Measurements from ENCODE around the gene DRD5.

DNA sequence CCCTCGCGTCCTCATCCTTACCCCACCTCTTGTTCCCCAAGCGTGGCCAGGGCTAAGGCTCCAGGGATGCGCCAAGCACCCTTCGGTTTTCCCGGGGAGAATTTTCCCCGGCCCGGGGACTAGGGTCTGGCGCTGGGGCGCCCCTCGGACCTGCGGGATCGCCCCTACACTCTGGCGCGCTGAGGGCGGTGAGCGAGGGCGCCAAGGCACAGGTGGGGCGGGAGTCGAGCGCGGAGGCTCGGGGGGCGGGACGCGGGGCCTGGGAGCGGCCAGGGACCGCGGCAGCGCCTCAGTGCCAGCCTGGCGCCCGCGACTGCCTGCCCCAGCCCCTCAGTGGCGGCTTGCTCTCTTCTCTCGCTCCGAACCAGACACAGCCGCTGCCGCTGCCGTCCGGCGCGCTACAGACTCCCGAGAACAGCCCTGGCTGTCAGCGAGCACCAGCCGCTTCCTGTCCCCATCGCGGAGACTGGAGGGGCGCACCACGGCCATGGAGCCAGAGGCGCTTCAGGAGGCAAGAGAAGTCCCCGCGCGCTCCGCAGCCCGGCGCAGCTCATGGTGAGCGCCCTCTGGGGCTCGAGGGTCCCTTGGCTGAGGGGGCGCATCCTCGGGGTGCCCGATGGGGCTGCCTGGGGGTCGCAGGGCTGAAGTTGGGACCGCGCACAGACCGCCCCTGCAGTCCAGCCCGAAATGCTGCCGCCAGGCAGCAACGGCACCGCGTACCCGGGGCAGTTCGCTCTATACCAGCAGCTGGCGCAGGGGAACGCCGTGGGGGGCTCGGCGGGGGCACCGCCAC, at the start of gene DRD5:
- no peak for TF ChIP-seq YY1 (IDR thresholded peaks at IDR 0.05; ENCODE audit: insufficient read depth, insufficient read length)
- TF ChIP-seq ZNF274 (IDR thresholded peaks at IDR 0.05; ENCODE audit: low read depth, low read length) = no peak

All from NT2/D1 (cell line).